ENCODE measurements around the gene C1orf232.

C1orf232 gene

GRCh38 chr1:26153966-26154532, 14.7 kb downstream of the C1orf232 start (continued):
- no peak for TF ChIP-seq EGR2 (tag by site-specific recombination; IDR thresholded peaks at IDR 0.05; ENCODE audit: low read depth)
- no peak for TF ChIP-seq KLF1 (tag by site-specific recombination; IDR thresholded peaks at IDR 0.05)

- CTCF ChIA-PET: interaction anchor here (0.6 to 0.7 kb wide), 2 partner anchors 39 to 277 kb away, joined by 3 read pairs; no protein-coding TSS in a partner anchor
- H3K36me3 ChIP-seq (ENCODE audit: control insufficient read depth in 2 of 2, insufficient read depth in 1 of 2, low read length in 2 of 2): no peaks in the 10 kb centered on the region
- POLR2A ChIA-PET: no interaction called here
- H3K4me3 ChIP-seq (ENCODE audit: low read depth, low read length): no peak overlapping the region
- TF ChIP-seq ZSCAN23 (tag by site-specific recombination; IDR thresholded peaks at IDR 0.05) (no peak), ZNF639 (tag by site-specific recombination; IDR thresholded peaks at IDR 0.05) (no peak), WT1 (tag by site-specific recombination; IDR thresholded peaks at IDR 0.05) (no peak), ZNF654 (tag by site-specific recombination; IDR thresholded peaks at IDR 0.05; ENCODE audit: low read depth) (no peak), ZNF776 (tag by site-specific recombination; IDR thresholded peaks at IDR 0.05; ENCODE audit: borderline replicate concordance) (no peak), AEBP2 (tag by site-specific recombination; IDR thresholded peaks at IDR 0.05; ENCODE audit: borderline replicate concordance) (no peak), INSM2 (tag by site-specific recombination; IDR thresholded peaks at IDR 0.05) (no peak)
- H3K9me3 ChIP-seq (ENCODE audit: control insufficient read depth, insufficient read depth, low read depth, low read length): no peaks in the 10 kb centered on the region
- no peak overlapping the region for H3K27ac ChIP-seq (ENCODE audit: extremely low read depth, low read depth, low read length)
- no peaks in the 10 kb centered on the region for H3K4me1 ChIP-seq (ENCODE audit: control insufficient read depth, insufficient read depth, low read length)
These were observed 19.9 kb downstream of the C1orf232 start for GRCh38 chr1:26148887-26149286.

GRCh38 chr1:26145960-26146294, 22.8 kb downstream of the C1orf232 start:
- H3K9me3 ChIP-seq (ENCODE audit: control insufficient read depth, insufficient read depth, low read depth, low read length): no peaks in the 10 kb centered on the region
- no peak for TF ChIP-seq SCRT1 (tag by site-specific recombination; IDR thresholded peaks at IDR 0.05; ENCODE audit: borderline replicate concordance)
- TF ChIP-seq RBAK (tag by site-specific recombination; IDR thresholded peaks at IDR 0.05): no peak
- TF ChIP-seq HOXA7 (CRISPR knock-in tag; IDR thresholded peaks at IDR 0.05; ENCODE audit: borderline replicate concordance): no peak
- no peak for TF ChIP-seq ZNF76 (tag by site-specific recombination; IDR thresholded peaks at IDR 0.05; ENCODE audit: borderline replicate concordance, low read depth)
- no peak for TF ChIP-seq ZNF398 (tag by site-specific recombination; IDR thresholded peaks at IDR 0.05)
- ChIA-PET CTCF (interaction anchor here (0.6 to 7.4 kb wide), 25 partner anchors 10 to 251 kb away, joined by 3 to 129 read pairs (median 9); partner anchors contain the start of gene FAM110D), POLR2A (interaction anchor here (1.1 to 1.5 kb wide), 2 partner anchors 38 to 110 kb away, joined by 3 to 10 read pairs; no protein-coding TSS in a partner anchor)
- H3K4me1 ChIP-seq (ENCODE audit: control insufficient read depth, insufficient read depth, low read length): no peaks in the 10 kb centered on the region
- no peaks in the 10 kb centered on the region for H3K36me3 ChIP-seq (ENCODE audit: control insufficient read depth in 2 of 2, insufficient read depth in 1 of 2, low read length in 2 of 2)
- no peak overlapping the region for H3K27ac ChIP-seq (ENCODE audit: extremely low read depth, low read depth, low read length)
- no peak overlapping the region for H3K4me3 ChIP-seq (ENCODE audit: low read depth, low read length)

All from HEK293 (cell line).